Measurements from ENCODE around the gene LKAAEAR1. TPM values are rescaled to one million over a fixed set of nuclear protein-coding genes. Genes with fewer than 3 reads are reported as not detected.

LKAAEAR1 gene
- total and polyA plus RNA-seq, 2 of the 13 experiments (the other 11 are each of a cell fraction or from before 2014, with no cell fraction given) = not detected

DNA sequence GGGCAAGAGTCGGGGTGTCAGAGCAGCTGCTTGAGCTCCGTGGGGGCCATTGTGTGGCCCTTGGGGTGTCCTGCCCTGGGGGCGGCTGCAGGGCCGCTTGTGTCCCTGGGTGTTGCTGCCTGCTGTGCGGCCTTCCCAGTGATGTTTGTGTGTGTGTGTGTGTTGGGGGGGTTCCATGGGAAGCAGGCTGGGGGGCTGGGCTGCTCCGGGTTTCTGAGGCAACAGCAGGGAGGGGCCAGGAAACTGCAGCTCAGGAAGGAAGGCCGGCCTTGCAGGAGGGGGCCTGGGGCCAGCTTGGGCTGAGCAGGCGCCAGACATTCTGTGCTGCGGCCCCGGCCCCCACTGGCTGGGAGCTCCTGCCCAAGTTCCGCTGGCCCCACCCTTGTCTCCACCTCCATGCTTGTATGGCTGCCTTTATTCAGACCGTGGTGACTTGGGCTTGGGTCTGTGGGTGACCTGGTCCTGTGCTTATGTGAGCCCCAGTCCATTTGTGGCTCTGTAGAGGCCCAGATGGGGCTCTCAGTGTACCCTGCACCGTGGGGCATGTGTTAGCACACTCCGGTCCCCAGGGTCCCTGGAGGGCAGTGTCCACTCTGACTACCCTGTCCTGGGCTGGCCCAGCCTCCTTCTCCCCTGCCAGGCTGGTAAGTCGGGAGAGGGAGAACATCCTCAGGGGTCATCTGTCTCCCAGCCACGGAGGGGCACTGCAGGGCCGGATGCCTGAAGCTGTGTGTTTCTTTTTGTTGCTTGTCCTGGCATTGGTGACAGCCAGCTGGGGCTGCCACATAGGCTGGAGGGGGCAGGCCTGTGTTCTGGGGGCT, 30.1 kb downstream of the LKAAEAR1 start (continued):
- TF ChIP-seq SNAPC4 (CRISPR knock-in tag; IDR thresholded peaks at IDR 0.05) (0 out of 2 replicates have a peak, but pooled peaks have one; percentile 85), NAIF1 (CRISPR knock-in tag; IDR thresholded peaks at IDR 0.05; ENCODE audit: borderline replicate concordance) (no peak), ATRX (CRISPR knock-in tag; IDR thresholded peaks at IDR 0.05; ENCODE audit: borderline replicate concordance) (0 out of 2 replicates have a peak, but pooled peaks have one; percentile 75), SMAD3 (CRISPR knock-in tag; IDR thresholded peaks at IDR 0.05) (peak; percentile 72; the same call in 1 of the 2 replicates), SAP130 (CRISPR knock-in tag; IDR thresholded peaks at IDR 0.05; ENCODE audit: low read depth) (peak; percentile 93), ZZZ3 (CRISPR knock-in tag; IDR thresholded peaks at IDR 0.05; ENCODE audit: borderline replicate concordance) (no peak; the same call in 1 of the 2 replicates), ZNF563 (CRISPR knock-in tag; IDR thresholded peaks at IDR 0.05) (peak; percentile 22; the same call in 1 of the 2 replicates), ZNF264 (CRISPR knock-in tag; IDR thresholded peaks at IDR 0.05) (peak; percentile 93), PBX3 (CRISPR knock-in tag; IDR thresholded peaks at IDR 0.05; ENCODE audit: borderline replicate concordance) (no peak), ZNF83 (CRISPR knock-in tag; IDR thresholded peaks at IDR 0.05; ENCODE audit: borderline replicate concordance) (no peak), IRX3 (CRISPR knock-in tag; IDR thresholded peaks at IDR 0.05; ENCODE audit: borderline replicate concordance, low read depth) (no peak), IRF1 (CRISPR knock-in tag; IDR thresholded peaks at IDR 0.05; ENCODE audit: low read depth) (no peak), ZNF616 (CRISPR knock-in tag; IDR thresholded peaks at IDR 0.05; ENCODE audit: low read depth) (0 out of 2 replicates have a peak, but pooled peaks have one; percentile 32), CCAR2 (optimal IDR thresholded peaks at IDR 0.05; ENCODE audit: low read depth, low read length) (peak; percentile 26), ZNF639 (CRISPR knock-in tag; conservative IDR thresholded peaks at IDR 0.05) (peak; percentile 52)
- TF ChIP-seq, protein P1, sequence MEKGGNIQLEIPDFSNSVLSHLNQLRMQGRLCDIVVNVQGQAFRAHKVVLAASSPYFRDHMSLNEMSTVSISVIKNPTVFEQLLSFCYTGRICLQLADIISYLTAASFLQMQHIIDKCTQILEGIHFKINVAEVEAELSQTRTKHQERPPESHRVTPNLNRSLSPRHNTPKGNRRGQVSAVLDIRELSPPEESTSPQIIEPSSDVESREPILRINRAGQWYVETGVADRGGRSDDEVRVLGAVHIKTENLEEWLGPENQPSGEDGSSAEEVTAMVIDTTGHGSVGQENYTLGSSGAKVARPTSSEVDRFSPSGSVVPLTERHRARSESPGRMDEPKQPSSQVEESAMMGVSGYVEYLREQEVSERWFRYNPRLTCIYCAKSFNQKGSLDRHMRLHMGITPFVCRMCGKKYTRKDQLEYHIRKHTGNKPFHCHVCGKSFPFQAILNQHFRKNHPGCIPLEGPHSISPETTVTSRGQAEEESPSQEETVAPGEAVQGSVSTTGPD (CRISPR knock-in tag; IDR thresholded peaks at IDR 0.05) = 0 out of 2 replicates have a peak, but pooled peaks have one; percentile 21

Measured in HepG2 (cell line).